ENCODE results near the gene RPS4Y2.

RPS4Y2 gene

GRCh38 chrY:20755808-20756207 is at the start of gene RPS4Y2:
RPS4Y2 (plus strand) TSS chrY:20756108; CDS start chrY:20756164, 56 bp downstream.
- DNase-seq: no peak

- DNase-seq: no peak
These were observed 41.5 kb upstream of the RPS4Y2 start for GRCh38 chrY:20714391-20714790.

- no peak for DNase-seq
These were observed 29.6 kb upstream of the RPS4Y2 start for GRCh38 chrY:20726184-20726907.

- DNase-seq: no peak
These were observed 20.7 kb upstream of the RPS4Y2 start for GRCh38 chrY:20735200-20735599.

GRCh38 chrY:20739806-20740205 is 16.1 kb upstream of the RPS4Y2 start:
- DNase-seq: no peak

- no peak for DNase-seq
These were observed 15.3 kb upstream of the RPS4Y2 start for GRCh38 chrY:20740609-20741008.

GRCh38 chrY:20745060-20745459 is 10.8 kb upstream of the RPS4Y2 start:
- no peak for DNase-seq

GRCh38 chrY:20746919-20747318 is 9.0 kb upstream of the RPS4Y2 start:
- no peak for DNase-seq

- DNase-seq: no peak
These were observed 8.0 kb downstream of the RPS4Y2 start for GRCh38 chrY:20763869-20764268.

- DNase-seq: no peak
These were observed 9.2 kb downstream of the RPS4Y2 start for GRCh38 chrY:20765117-20765516.

GRCh38 chrY:20770755-20771154 is 14.8 kb downstream of the RPS4Y2 start:
- DNase-seq: no peak

GRCh38 chrY:20776104-20776503 is 20.2 kb downstream of the RPS4Y2 start:
- DNase-seq: no peak

GRCh38 chrY:20780104-20780654 is 24.3 kb downstream of the RPS4Y2 start:
- no peak for DNase-seq

- DNase-seq: no peak
These were observed 24.9 kb downstream of the RPS4Y2 start for GRCh38 chrY:20780776-20781175.

- DNase-seq: no peak
These were observed 25.5 kb downstream of the RPS4Y2 start for GRCh38 chrY:20781408-20781807.

- no peak for DNase-seq
These were observed 29.1 kb downstream of the RPS4Y2 start for GRCh38 chrY:20784965-20785364.

- DNase-seq: no peak
These were observed 31.2 kb downstream of the RPS4Y2 start for GRCh38 chrY:20787076-20787475.

GRCh38 chrY:20798351-20799049 is 42.6 kb downstream of the RPS4Y2 start:
- no peak for DNase-seq

- no peak for DNase-seq
These were observed 46.8 kb downstream of the RPS4Y2 start for GRCh38 chrY:20802659-20803058.

- no peak for DNase-seq
These were observed 50.3 kb downstream of the RPS4Y2 start for GRCh38 chrY:20806243-20806642.

GRCh38 chrY:20813459-20813858 is 57.6 kb downstream of the RPS4Y2 start:
- no peak for DNase-seq

- no peak for DNase-seq
These were observed 58.9 kb downstream of the RPS4Y2 start for GRCh38 chrY:20814794-20815193.

GRCh38 chrY:20817067-20817466 is 61.2 kb downstream of the RPS4Y2 start:
- DNase-seq: no peak

All from NCI-H1092 (cell line).